Ishikawa (cell line): ENCODE data around the gene ADARB1.

Experiments used
- CEBPB ChIP-seq: IDR thresholded peaks from 2 replicates; pipeline ENCODE4 v1.6.1; 2012
- CREB1 ChIP-seq: IDR thresholded peaks from 2 replicates; pipeline ENCODE4 v1.6.1; 2012; ENCODE audit warnings: low read depth
- EGR1 ChIP-seq: IDR thresholded peaks from 2 replicates; pipeline ENCODE4 v1.6.1; 2012
- EP300 ChIP-seq: IDR thresholded peaks from 2 replicates; pipeline ENCODE4 v1.6.1; 2012; ENCODE audit warnings: borderline replicate concordance
- MAX ChIP-seq: IDR thresholded peaks from 2 replicates; pipeline ENCODE4 v1.6.1; 2012
- NFIC ChIP-seq: IDR thresholded peaks from 2 replicates; pipeline ENCODE4 v1.6.1; 2012
- RAD21 ChIP-seq: IDR thresholded peaks from 2 replicates; pipeline ENCODE4 v1.6.1; 2012; ENCODE audit warnings: low read depth
- TAF1 ChIP-seq: IDR thresholded peaks from 2 replicates; pipeline ENCODE4 v1.6.1; 2012; ENCODE audit warnings: low read depth, mild to moderate bottlenecking
- TCF12 ChIP-seq: IDR thresholded peaks from 2 replicates; pipeline ENCODE4 v1.6.1; 2012; ENCODE audit warnings: low read depth
- TEAD4 ChIP-seq: IDR thresholded peaks from 2 replicates; pipeline ENCODE4 v1.6.1; 2012
- USF1 ChIP-seq: IDR thresholded peaks from 2 replicates; pipeline ENCODE4 v1.6.1; 2012
- YY1 ChIP-seq: IDR thresholded peaks from 2 replicates; pipeline ENCODE4 v1.6.1; 2012; ENCODE audit warnings: low read depth
- ZBTB7A ChIP-seq: IDR thresholded peaks from 2 replicates; pipeline ENCODE4 v1.6.1; 2012; ENCODE audit warnings: low read depth
- TF ChIP-seq, protein P1 (sequence below): IDR thresholded peaks from 2 replicates; pipeline ENCODE4 v1.6.1; 2012; ENCODE audit warnings: low read depth, mild to moderate bottlenecking

- TF ChIP-seq EP300, result no peak
- TF ChIP-seq, protein P1, sequence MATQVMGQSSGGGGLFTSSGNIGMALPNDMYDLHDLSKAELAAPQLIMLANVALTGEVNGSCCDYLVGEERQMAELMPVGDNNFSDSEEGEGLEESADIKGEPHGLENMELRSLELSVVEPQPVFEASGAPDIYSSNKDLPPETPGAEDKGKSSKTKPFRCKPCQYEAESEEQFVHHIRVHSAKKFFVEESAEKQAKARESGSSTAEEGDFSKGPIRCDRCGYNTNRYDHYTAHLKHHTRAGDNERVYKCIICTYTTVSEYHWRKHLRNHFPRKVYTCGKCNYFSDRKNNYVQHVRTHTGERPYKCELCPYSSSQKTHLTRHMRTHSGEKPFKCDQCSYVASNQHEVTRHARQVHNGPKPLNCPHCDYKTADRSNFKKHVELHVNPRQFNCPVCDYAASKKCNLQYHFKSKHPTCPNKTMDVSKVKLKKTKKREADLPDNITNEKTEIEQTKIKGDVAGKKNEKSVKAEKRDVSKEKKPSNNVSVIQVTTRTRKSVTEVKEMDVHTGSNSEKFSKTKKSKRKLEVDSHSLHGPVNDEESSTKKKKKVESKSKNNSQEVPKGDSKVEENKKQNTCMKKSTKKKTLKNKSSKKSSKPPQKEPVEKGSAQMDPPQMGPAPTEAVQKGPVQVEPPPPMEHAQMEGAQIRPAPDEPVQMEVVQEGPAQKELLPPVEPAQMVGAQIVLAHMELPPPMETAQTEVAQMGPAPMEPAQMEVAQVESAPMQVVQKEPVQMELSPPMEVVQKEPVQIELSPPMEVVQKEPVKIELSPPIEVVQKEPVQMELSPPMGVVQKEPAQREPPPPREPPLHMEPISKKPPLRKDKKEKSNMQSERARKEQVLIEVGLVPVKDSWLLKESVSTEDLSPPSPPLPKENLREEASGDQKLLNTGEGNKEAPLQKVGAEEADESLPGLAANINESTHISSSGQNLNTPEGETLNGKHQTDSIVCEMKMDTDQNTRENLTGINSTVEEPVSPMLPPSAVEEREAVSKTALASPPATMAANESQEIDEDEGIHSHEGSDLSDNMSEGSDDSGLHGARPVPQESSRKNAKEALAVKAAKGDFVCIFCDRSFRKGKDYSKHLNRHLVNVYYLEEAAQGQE, result no peak
- TF ChIP-seq ZBTB7A, result no peak
- no peak for TF ChIP-seq YY1
- TF ChIP-seq MAX, result no peak
- no peak for TF ChIP-seq RAD21
- TF ChIP-seq TEAD4, result no peak
- no peak for TF ChIP-seq NFIC
- TF ChIP-seq CREB1, result no peak
- TF ChIP-seq CEBPB, result no peak
- TF ChIP-seq TAF1, result no peak
- no peak for TF ChIP-seq USF1
- no peak for TF ChIP-seq EGR1
- no peak for TF ChIP-seq TCF12
These were observed 170.5 kb downstream of the ADARB1 start for GRCh38 chr21:45244799-45245340.
